ENCODE measurements around the gene GPBP1. TPM values are rescaled to one million over a fixed set of nuclear protein-coding genes. Genes with fewer than 3 reads are reported as not detected.
A peak's percentile ranks its signal among the peaks of the same experiment; 100 is the strongest.

GPBP1 gene, protein sequence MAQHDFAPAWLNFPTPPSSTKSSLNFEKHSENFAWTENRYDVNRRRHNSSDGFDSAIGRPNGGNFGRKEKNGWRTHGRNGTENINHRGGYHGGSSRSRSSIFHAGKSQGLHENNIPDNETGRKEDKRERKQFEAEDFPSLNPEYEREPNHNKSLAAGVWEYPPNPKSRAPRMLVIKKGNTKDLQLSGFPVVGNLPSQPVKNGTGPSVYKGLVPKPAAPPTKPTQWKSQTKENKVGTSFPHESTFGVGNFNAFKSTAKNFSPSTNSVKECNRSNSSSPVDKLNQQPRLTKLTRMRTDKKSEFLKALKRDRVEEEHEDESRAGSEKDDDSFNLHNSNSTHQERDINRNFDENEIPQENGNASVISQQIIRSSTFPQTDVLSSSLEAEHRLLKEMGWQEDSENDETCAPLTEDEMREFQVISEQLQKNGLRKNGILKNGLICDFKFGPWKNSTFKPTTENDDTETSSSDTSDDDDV
- 48.2 and 57.4 TPM in 2 replicates for total RNA-seq
- polyA plus RNA-seq: 8.7 and 11.7 TPM in 2 replicates
- polyA plus RNA-seq (2011; cell fraction: cytosol; rRNA removed): 23.1 and 24.7 TPM in 2 replicates
- polyA plus RNA-seq (2011; cell fraction: nucleus; rRNA removed): 46.3 and 68.2 TPM in 2 replicates
- 33.7 and 39.6 TPM in 2 replicates for polyA plus RNA-seq (2012)
- polyA minus RNA-seq: 14.3 and 17.8 TPM in 2 replicates
- 18.6 TPM for polyA minus RNA-seq (2011; cell fraction: cytosol; rRNA and poly(A)+ RNA removed)
- 31.6 and 45.9 TPM in 2 replicates for polyA minus RNA-seq (2011; cell fraction: nucleus; rRNA and poly(A)+ RNA removed)
- Bru-seq, nascent RNA: percentile 91 among the genes with signal in this experiment
- BruChase-seq, experiment 1, labeled RNA remaining after a 6-hour chase: percentile 80 among the genes with signal in this experiment
- percentile 86 among the genes with signal in this experiment for BruChase-seq, experiment 2, labeled RNA remaining after a 2-hour chase
- long read RNA-seq, full-length matches to known transcripts: 68 of 121 reads
- long read RNA-seq, partial matches to known transcripts: 10 of 121 reads
- long read RNA-seq, other reads (novel, unspliced or antisense): 43 of 121 reads

DNA sequence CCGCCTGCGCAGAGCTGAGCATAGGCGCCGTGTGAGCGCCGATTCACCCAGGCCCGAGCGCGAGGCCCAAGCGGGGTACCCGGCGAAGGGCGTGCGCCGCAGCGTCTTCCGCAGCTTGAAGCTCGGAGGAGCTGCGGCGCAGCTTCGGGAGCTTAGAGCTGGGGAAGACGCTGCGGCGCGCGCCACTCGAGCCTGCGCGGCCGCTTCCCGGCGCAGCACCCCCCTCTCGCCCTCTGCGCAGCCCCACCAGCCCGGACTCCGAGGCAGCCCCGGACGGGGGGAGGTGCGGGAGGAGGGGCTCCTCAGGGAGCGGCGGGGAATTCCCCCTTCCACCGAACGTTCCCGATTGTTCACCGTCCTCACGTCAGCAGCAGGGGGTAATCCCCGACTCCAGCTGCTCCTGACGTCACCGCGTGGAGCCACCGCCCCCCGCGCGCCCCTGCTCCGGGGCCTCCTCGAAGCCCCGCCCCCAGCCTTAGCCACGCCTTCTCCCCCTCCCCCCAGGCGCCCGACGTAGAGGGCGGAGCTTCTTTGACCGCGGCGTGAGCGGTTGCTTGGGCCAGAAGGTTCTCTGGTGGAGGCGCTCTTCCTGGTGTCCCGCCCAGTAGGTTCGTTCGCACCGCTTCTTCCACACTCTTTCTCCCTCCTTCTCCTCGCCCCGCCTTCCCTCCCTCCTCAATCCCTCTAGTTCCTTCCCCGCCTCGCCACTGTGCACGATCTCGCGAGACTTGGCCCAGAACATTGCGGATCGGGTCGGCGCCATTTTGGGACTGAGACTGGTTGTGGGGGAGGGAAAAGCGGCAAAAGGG, at the start of gene GPBP1:
TSS of gene GPBP1 (plus strand) at position 741 of the 809 bp plus-strand sequence. CDS start 40,072 bp downstream, outside the sequence.
- Histone ChIP-seq H3K79me2 (ENCODE audit: control insufficient read depth, insufficient read depth, low read length) (peaks cover 45% of the 10 kb centered on the region), H3K4me2 (ENCODE audit: insufficient read depth, low read length) (peak within 1 kb of the TSS; percentile 99), H3K9me3 (replicated peaks; ENCODE audit: control insufficient read depth, insufficient read depth, low read length) (no peaks in the 10 kb centered on the region), H3K4me1 (ENCODE audit: control insufficient read depth, extremely low read depth, insufficient read depth, low read length) (peaks cover 33% of the 10 kb centered on the region), H3K4me3 (replicated peaks in 1 of 3; ENCODE audit: insufficient read depth in 1 of 3, low read depth in 1 of 3, low read length in 3 of 3) (peak within 1 kb of the TSS; percentile 77 to 96 (median 86)), H2AFZ (ENCODE audit: low read depth, low read length) (peak within 1 kb of the TSS; percentile 93), H4K20me1 (replicated peaks; ENCODE audit: control insufficient read depth, extremely low read depth, insufficient read depth, low read length) (peaks cover 12% of the 10 kb centered on the region), H3K9ac (replicated peaks; ENCODE audit: extremely low read depth, insufficient read depth, low read length) (peak within 1 kb of the TSS; percentile 99), H3K27me3 (ENCODE audit: control insufficient read depth in 2 of 2, insufficient read depth in 2 of 2, low read length in 2 of 2) (no peaks in the 10 kb centered on the region), H3K36me3 (ENCODE audit: control insufficient read depth in 2 of 2, extremely low read depth in 1 of 2, insufficient read depth in 2 of 2, low read length in 2 of 2) (no peaks in the 10 kb centered on the region), H3K27ac (ENCODE audit: insufficient read depth, low read depth, low read length) (peak within 1 kb of the TSS; percentile 94), H3K9me1 (replicated peaks; ENCODE audit: control insufficient read depth, extremely low read depth, insufficient read depth, low read length) (no peaks in the 10 kb centered on the region)
- DNase-seq (ENCODE audit: low read depth, low spot score) (peak; percentile 99), FAIRE-seq (peak; percentile 99)
- peak; percentile 49 for TF ChIP-seq POLR2AphosphoS5 (IDR thresholded peaks at IDR 0.05; ENCODE audit: insufficient read depth, low read depth, low read length)
- no peak for TF ChIP-seq GATA2 (IDR thresholded peaks at IDR 0.05; ENCODE audit: insufficient read depth, insufficient read length, low read depth, low read length)
- TF ChIP-seq, protein P1, sequence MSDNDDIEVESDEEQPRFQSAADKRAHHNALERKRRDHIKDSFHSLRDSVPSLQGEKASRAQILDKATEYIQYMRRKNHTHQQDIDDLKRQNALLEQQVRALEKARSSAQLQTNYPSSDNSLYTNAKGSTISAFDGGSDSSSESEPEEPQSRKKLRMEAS (IDR thresholded peaks at IDR 0.05; ENCODE audit: insufficient read depth, insufficient read length): no peak
- no peak for TF ChIP-seq POLR2A (IDR thresholded peaks at IDR 0.05; ENCODE audit: low read depth, low read length)
- no peak for TF ChIP-seq MYC (IDR thresholded peaks at IDR 0.05; ENCODE audit: low read depth, low read length)
- TF ChIP-seq, protein P2, sequence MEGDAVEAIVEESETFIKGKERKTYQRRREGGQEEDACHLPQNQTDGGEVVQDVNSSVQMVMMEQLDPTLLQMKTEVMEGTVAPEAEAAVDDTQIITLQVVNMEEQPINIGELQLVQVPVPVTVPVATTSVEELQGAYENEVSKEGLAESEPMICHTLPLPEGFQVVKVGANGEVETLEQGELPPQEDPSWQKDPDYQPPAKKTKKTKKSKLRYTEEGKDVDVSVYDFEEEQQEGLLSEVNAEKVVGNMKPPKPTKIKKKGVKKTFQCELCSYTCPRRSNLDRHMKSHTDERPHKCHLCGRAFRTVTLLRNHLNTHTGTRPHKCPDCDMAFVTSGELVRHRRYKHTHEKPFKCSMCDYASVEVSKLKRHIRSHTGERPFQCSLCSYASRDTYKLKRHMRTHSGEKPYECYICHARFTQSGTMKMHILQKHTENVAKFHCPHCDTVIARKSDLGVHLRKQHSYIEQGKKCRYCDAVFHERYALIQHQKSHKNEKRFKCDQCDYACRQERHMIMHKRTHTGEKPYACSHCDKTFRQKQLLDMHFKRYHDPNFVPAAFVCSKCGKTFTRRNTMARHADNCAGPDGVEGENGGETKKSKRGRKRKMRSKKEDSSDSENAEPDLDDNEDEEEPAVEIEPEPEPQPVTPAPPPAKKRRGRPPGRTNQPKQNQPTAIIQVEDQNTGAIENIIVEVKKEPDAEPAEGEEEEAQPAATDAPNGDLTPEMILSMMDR (IDR thresholded peaks at IDR 0.05; ENCODE audit: extremely low read depth in 1 of 2, insufficient read depth in 1 of 2, low read depth in 1 of 2, low read length in 2 of 2): peak in 1 of 2 donors; percentile 1
- no peak for TF ChIP-seq JUN (IDR thresholded peaks at IDR 0.05; ENCODE audit: borderline replicate concordance, insufficient read depth, insufficient read length, low read depth)
- TF ChIP-seq FOS (IDR thresholded peaks at IDR 0.05; ENCODE audit: borderline replicate concordance, insufficient read depth, low read length): no peak
- BruUV-seq (replicated peaks): no TSS peak
- intact Hi-C loops (cut with micrococcal nuclease) (loop anchor here (1.0 to 10.0 kb wide), 6 partner anchors 47 to 1289 kb away; partner anchors contain the start of genes MAP3K1 and PLK2), dilution Hi-C loops (cut with MboI; ENCODE audit: extremely low pct_ligation_motif_present, low sequenced_read_pairs) (no loop called here)
- POLR2A ChIA-PET: interaction anchor here (1.0 kb wide), 1 partner anchor 38 kb away, joined by 3 read pairs; no protein-coding TSS in a partner anchor
- CTCF ChIA-PET: interaction anchor here (0.6 to 1.7 kb wide), 7 partner anchors 10 to 273 kb away, joined by 3 to 10 read pairs (median 3); no protein-coding TSS in a partner anchor
